Stimulated activated naive B cell treated with anti-CD40 and anti-IgM and Interleukin-4, amounts not matched to agents 10 μg/mL and 1 μg/mL and 100 μg/mL, for 72 hours (primary cell): Measurements from ENCODE around the gene GM2A.
"Not testable (repeated sequence)": the region's sequence is repeated elsewhere in the genome, so short reads cannot be mapped to it uniquely, and the experiment has no call there.

ENCODE experiments used
- ATAC-seq, 2 donors: fragments of 150-1000 bp; cut with Tn5 transposase; replicated peaks; 2 replicates each; pipeline ENCODE4 v1.10.0; 2021; ENCODE audit warnings: moderate library complexity in 1 of 2
- DNase-seq: peaks from one replicate; pipeline ENCODE4 v3.0.0; 2021
- H3K27ac Mint-ChIP-seq: one replicate; pipeline ENCODE4 v1.8.0; 2022; ENCODE audit warnings: mild to moderate bottlenecking, mixed read lengths
- H3K27me3 Mint-ChIP-seq, 2 donors: one replicate each; pipeline ENCODE4 v1.8.0; 2022; ENCODE audit warnings: mixed read lengths in 2 of 2
- H3K36me3 Mint-ChIP-seq, 2 donors: one replicate each; pipeline ENCODE4 v1.8.0; 2022; ENCODE audit warnings: mixed read lengths in 2 of 2, mild to moderate bottlenecking in 1 of 2
- H3K4me1 Mint-ChIP-seq, 2 donors: one replicate each; pipeline ENCODE4 v1.8.0; 2022; ENCODE audit warnings: mixed read lengths in 2 of 2, mild to moderate bottlenecking in 1 of 2
- H3K4me3 Mint-ChIP-seq, 2 donors: one replicate each; pipeline ENCODE4 v1.8.0; 2022; ENCODE audit warnings: mild to moderate bottlenecking in 2 of 2, mixed read lengths in 2 of 2, moderate library complexity in 1 of 2
- H3K9me3 Mint-ChIP-seq, 2 donors: one replicate each; pipeline ENCODE4 v1.8.0; 2022; ENCODE audit warnings: mixed read lengths in 2 of 2, mild to moderate bottlenecking in 1 of 2

Gene GM2A

DNA sequence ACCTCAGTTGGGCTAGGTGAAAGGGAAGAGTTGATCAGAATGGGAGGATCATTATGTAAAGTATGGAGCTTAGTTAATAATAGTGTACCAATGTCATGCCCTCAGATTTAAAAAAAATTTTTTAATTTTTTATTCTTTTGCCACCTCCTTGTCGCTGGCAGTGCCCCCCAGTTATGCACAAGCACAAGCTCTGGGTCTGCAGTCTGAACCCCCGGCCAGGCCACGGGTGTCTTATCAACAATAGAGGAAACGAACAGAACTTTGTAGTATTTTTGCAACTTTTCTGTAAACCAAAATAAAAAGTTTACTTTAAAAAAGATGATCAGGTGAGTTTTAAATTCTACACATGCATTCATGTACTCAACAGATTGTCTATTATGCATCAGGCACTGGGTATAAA, 1.4 kb upstream of the GM2A start:
- H3K4me3 Mint-ChIP-seq: peak overlapping the region; percentile 4 to 95

DNA sequence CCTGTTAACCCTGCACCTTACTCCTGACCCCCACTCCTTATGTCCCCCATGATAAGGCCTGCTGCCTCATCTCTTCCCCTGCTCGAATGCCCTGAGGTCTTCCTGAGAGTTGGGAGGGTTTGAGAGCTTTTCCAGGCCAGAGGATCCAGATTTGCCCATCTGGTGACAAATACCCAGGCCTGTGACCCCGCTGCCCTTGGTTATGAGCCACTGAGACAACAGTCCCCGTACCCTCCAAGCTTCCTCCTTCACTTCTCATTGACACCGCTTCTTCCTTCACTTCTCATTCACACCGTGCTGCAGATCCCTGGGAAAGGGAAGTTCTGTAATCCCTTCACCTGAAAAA, 593 bp downstream of the GM2A start:
- Mint-ChIP-seq H3K4me1 (peaks cover 43 to 65% of the 10 kb centered on the region in 2 donors), H3K9me3 (no peaks in the 10 kb centered on the region)

More for the DNA sequence above, 1.4 kb upstream of the GM2A start:
- DNase-seq (no peak), ATAC-seq (no peak)
- no peaks in the 10 kb centered on the region for H3K9me3 Mint-ChIP-seq
- peaks cover 5 to 18% of the 10 kb centered on the region in 2 donors for H3K36me3 Mint-ChIP-seq
- no peaks in the 10 kb centered on the region for H3K27me3 Mint-ChIP-seq
- no peak overlapping the region for H3K27ac Mint-ChIP-seq
- peaks cover 24 to 46% of the 10 kb centered on the region in 2 donors for H3K4me1 Mint-ChIP-seq

DNA sequence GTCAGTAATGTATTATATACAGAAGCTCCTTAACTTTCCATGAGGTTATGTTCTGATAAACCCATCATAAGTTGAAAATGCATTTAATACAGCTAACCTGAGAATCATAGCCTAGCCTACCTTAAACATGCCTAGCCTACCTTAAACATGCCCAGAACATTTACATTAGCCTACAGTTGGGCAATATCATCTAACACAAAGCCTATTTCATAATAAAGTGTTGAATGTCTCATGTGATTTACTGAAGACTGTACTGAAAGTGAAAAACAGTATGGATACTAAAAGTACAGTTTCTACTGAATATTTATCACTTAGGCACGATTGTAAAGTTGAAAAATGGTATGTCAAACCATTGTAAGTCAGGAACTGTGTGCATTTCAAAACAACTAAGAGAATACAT, 1.6 kb downstream of the GM2A start:
- Mint-ChIP-seq H3K27me3 (no peaks in the 10 kb centered on the region), H3K36me3 (peaks cover 28 to 47% of the 10 kb centered on the region in 2 donors), H3K9me3 (no peaks in the 10 kb centered on the region), H3K27ac (peak overlapping the region; percentile 95), H3K4me3 (peak overlapping the region; percentile 95 to 97), H3K4me1 (peaks cover 53 to 75% of the 10 kb centered on the region in 2 donors)
- ATAC-seq: no peak
- no peak for DNase-seq

More for the DNA sequence above, 593 bp downstream of the GM2A start:
- Mint-ChIP-seq H3K27ac (peak overlapping the region; percentile 95), H3K36me3 (peaks cover 19 to 37% of the 10 kb centered on the region in 2 donors), H3K4me3 (peak overlapping the region; percentile 95 to 97), H3K27me3 (no peaks in the 10 kb centered on the region)
- ATAC-seq: no peak
- DNase-seq: no peak

DNA sequence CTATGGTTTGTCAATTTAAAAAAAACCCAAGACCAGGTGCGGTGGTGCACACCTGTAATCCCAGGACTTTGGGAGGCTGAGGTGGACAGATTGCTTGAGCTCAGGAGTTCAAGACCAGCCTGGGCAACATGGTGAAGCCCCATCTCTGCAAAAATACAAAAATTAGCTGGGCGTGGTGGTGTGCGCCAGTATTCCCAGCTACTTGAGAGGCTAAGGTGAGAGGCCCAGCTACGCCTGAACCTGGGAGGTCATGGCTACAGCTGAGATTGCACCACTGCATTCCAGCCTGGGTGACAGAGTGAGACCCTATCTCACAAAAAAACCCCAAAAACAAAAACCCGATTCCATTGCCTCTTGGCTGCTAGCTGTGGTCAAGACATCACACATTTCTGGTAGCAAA, 2.0 kb downstream of the GM2A start:
- not testable (repeated sequence) for ATAC-seq, H3K27me3 Mint-ChIP-seq, DNase-seq, H3K9me3 Mint-ChIP-seq
- Mint-ChIP-seq H3K4me3 (peak overlapping the region; percentile 95 to 97), H3K36me3 (peaks cover 30 to 51% of the 10 kb centered on the region in 2 donors), H3K4me1 (peaks cover 55 to 79% of the 10 kb centered on the region in 2 donors), H3K27ac (peak overlapping the region; percentile 95)

DNA sequence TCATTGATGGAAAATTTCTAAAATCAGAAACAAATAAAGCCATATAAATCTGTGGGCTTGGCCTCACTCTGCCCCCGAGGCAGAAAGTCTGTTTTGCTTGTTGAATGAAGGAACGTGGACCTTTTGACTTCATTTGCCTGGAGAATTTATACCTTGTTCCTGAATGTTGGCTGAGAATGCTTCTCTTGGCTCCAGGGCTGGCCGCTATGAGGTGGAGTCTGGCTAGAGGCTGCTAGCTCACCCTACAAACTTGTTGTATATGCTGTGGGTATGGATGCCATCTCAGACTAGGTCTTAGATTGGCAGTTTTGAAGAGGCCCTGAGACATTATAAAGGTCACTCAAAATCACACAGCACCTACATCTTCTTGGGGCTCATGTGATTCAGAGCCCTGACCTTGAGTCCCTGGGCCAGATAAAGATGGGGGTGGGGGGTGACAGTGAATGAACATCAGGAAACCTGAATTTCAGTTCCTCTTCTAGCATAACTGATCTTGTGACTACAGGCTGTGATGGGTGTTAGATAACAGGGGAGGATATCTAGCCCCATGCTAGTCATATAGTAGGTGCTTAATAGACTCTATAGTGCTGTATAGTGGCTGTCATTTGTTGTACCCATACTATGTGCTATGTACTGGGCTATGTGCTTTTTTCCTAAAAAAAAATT, 2.8 kb downstream of the GM2A start:
- H3K4me1 Mint-ChIP-seq: peaks cover 48 to 72% of the 10 kb centered on the region in 2 donors
- peaks cover 30 to 44% of the 10 kb centered on the region in 2 donors for H3K36me3 Mint-ChIP-seq
- no peaks in the 10 kb centered on the region for H3K9me3 Mint-ChIP-seq
- H3K4me3 Mint-ChIP-seq: peak overlapping the region; percentile 95 to 97
- DNase-seq (peak; percentile 58), ATAC-seq (peak; percentile 51 to 55)
- H3K27me3 Mint-ChIP-seq: no peaks in the 10 kb centered on the region
- H3K27ac Mint-ChIP-seq: peak overlapping the region; percentile 93

DNA sequence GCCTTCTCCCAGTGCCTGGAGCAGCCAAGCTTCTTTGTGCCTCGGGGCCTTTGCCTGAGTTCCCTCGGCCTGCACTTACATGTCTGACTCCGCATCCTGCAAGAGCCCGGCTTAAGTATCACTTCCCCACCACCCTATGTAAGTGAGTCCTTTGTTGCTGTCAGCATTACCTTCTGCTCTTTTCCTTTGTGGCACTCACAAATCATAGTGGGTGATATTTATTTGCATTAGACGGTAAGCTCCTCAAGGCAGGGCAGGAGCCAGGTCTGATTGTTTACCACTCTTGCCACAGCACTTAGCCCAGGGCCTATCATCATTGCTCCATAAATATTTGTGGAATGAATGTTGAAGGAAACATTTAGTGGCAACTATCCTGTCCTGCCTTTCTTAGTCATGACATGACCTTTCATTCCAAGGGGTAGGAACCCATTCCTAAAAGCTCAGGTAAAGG, 4.8 kb downstream of the GM2A start:
- H3K27ac Mint-ChIP-seq: peak overlapping the region; percentile 97
- no peaks in the 10 kb centered on the region for H3K27me3 Mint-ChIP-seq
- peak overlapping the region; percentile 75 to 81 for H3K4me3 Mint-ChIP-seq
- ATAC-seq: peak; percentile 55 to 62
- peaks cover 40 to 60% of the 10 kb centered on the region in 2 donors for H3K36me3 Mint-ChIP-seq
- peak; percentile 61 for DNase-seq
- H3K9me3 Mint-ChIP-seq: no peaks in the 10 kb centered on the region
- H3K4me1 Mint-ChIP-seq: peaks cover 50 to 72% of the 10 kb centered on the region in 2 donors

DNA sequence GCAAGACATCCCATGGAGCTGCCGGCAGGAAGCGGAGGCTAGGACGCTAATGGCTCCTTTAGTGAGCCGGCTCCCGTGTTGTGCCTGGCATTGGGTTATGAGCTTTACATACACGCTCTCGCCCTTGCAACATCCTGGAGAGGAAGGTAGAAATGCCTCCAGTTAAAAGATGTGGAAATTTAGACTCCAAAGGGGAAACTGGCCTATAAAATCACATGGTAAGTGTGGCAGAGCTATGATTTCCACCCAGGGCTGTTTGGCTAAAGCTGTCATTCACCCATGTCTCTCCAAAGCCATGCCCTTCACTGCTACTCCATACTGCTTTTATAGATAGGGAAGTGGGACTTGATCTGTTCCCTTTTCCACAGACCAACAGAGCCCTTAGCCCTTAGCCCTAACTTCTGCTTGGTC, 5.2 kb downstream of the GM2A start:
- no peak for DNase-seq
- Mint-ChIP-seq H3K36me3 (peaks cover 43 to 63% of the 10 kb centered on the region in 2 donors), H3K9me3 (no peaks in the 10 kb centered on the region), H3K27me3 (no peaks in the 10 kb centered on the region), H3K4me3 (peak overlapping the region; percentile 75 to 81), H3K4me1 (peaks cover 50 to 76% of the 10 kb centered on the region in 2 donors), H3K27ac (peak overlapping the region; percentile 97)
- ATAC-seq: peak; percentile 51 to 53

DNA sequence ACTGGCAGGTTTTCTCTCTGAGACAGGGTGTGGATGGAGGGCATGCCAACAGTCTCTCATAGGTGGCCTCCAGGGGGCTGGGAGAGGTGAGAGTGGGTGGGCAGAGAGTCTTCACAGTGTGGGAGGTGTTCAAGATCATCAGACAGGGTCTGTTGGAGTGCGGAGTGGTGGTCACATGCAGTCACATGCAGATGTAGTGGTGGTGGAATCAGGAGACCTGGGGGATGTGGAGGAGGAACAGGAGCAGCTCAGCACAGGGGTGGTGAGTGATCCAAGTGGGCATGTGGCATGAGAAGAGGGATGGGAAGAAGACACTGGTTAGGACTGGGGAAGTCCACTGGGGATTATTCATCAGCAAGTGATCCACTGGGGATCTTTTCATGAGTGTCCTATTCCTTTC, 5.8 kb downstream of the GM2A start:
- DNase-seq: no peak
- ATAC-seq: peak; percentile 13 to 16

DNA sequence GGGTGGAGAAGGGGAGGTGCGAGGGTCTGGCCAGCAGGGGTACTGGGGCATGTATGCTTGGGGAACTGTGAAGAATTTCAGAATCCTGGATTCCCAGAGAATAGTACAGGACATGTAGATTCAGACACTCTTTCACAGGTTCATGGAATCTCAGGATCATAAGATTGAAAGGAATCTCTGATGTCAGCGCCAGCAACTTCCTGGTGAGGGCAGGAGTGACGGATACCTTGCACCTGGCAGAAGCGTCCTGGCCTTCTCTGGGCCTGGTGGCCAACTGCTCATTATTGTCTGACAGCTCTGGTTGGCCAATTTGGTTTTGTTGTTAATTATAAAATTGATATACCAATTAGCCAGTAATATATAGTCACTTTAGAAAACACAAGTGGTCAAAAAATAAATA, 6.9 kb downstream of the GM2A start:
- Mint-ChIP-seq H3K4me3 (no peak overlapping the region), H3K27ac (peak overlapping the region; percentile 97), H3K36me3 (peaks cover 59 to 75% of the 10 kb centered on the region in 2 donors), H3K27me3 (no peaks in the 10 kb centered on the region), H3K4me1 (peaks cover 65 to 79% of the 10 kb centered on the region in 2 donors), H3K9me3 (no peaks in the 10 kb centered on the region)
- no peak for DNase-seq
- no peak for ATAC-seq

More for the DNA sequence above, 5.8 kb downstream of the GM2A start:
- Mint-ChIP-seq H3K4me3 (peak overlapping the region; percentile 75 to 81), H3K27me3 (no peaks in the 10 kb centered on the region), H3K27ac (peak overlapping the region; percentile 97), H3K4me1 (peaks cover 56 to 79% of the 10 kb centered on the region in 2 donors), H3K9me3 (no peaks in the 10 kb centered on the region), H3K36me3 (peaks cover 49 to 65% of the 10 kb centered on the region in 2 donors)

DNA sequence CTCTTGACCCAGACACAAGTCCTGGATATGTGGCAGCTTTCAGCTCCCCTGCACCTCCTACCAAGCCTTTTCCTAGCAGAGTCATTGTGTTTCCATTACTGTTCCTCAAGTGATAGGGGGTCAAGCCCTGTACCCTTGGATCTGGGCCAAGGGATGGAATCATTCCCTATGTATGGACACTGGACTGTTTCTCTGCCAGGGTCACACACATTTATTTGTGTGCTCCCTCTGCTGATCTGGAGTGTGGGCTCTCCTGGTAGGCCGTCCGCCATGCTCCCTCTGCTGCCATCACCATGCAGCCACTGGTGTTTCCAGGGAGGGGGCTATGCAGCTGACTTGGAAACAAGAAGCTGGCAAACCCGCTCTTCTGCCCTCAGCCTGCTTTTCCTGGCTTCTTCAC, 9.5 kb downstream of the GM2A start:
- peaks cover 53 to 59% of the 10 kb centered on the region in 2 donors for H3K4me1 Mint-ChIP-seq
- no peak for DNase-seq
- H3K27me3 Mint-ChIP-seq: no peaks in the 10 kb centered on the region
- no peak overlapping the region for H3K4me3 Mint-ChIP-seq
- H3K36me3 Mint-ChIP-seq: peaks cover 68 to 79% of the 10 kb centered on the region in 2 donors
- no peak overlapping the region for H3K27ac Mint-ChIP-seq
- ATAC-seq: no peak
- no peaks in the 10 kb centered on the region for H3K9me3 Mint-ChIP-seq

DNA sequence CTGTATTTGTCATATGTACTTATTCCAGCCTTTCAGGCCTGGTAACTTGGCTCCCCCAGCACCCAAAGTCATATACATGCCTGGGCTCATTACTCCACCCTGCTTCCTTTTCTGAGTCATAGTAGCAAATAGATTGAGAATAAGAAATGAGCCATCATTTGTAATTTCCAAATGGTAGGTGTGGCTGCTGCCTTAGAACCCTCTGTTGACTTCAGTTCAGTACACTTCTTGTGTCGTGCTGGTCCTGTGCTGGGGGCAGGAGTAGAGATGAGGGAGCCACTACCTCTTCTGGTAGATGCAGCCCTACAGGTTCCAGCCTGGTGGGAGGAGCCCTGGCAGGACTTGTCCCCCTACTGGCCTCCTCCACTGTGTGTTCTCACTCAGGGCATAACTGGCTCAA, 11.1 kb downstream of the GM2A start:
- peaks cover 68 to 78% of the 10 kb centered on the region in 2 donors for H3K36me3 Mint-ChIP-seq
- H3K4me1 Mint-ChIP-seq: peaks cover 37 to 48% of the 10 kb centered on the region in 2 donors
- H3K4me3 Mint-ChIP-seq: peak overlapping the region in 1 of 2 donors; percentile 61
- no peaks in the 10 kb centered on the region for H3K9me3 Mint-ChIP-seq
- peak; percentile 86 to 95 for ATAC-seq
- peak overlapping the region; percentile 90 for H3K27ac Mint-ChIP-seq
- no peaks in the 10 kb centered on the region for H3K27me3 Mint-ChIP-seq
- no peak for DNase-seq

DNA sequence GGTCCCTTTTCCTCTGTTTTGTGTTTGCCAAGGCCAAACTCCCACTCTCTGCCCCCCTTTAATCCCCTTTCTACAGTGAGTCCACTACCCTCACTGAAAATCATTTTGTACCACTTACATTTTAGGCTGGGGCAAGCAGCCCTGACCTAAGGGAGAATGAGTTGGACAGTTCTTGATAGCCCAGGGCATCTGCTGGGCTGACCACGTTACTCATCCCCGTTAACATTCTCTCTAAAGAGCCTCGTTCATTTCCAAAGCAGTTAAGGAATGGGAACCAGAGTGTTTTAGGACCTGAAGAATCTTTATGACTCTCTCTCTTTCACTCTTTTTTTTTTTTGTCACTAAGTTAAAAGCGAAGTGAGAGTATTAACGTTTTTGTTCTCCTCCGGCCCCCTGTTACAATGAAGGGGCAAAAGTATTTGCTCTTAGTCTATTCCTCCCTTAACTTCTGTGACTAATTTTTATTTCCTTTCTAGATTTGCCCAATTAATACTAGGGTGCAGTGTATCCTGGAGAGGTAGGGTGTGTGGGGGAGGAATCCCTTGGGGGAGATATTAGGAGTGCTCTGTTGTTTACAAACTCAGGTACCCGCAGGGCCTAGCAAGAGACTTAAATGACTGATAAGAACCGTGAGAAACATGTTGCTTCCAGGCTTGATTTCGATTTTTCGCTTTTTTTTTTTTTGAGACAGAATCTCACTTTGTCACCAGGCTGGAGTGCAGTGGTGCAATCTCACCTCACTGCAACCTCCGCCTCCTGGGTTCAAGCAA, 14.7 kb downstream of the GM2A start:
- no peaks in the 10 kb centered on the region for H3K27me3 Mint-ChIP-seq
- peaks cover 54 to 57% of the 10 kb centered on the region in 2 donors for H3K36me3 Mint-ChIP-seq
- ATAC-seq: no peak
- H3K4me3 Mint-ChIP-seq: no peak overlapping the region
- no peaks in the 10 kb centered on the region for H3K9me3 Mint-ChIP-seq
- H3K27ac Mint-ChIP-seq: peak overlapping the region; percentile 14
- no peak for DNase-seq
- H3K4me1 Mint-ChIP-seq: peaks cover 22 to 30% of the 10 kb centered on the region in 2 donors

DNA sequence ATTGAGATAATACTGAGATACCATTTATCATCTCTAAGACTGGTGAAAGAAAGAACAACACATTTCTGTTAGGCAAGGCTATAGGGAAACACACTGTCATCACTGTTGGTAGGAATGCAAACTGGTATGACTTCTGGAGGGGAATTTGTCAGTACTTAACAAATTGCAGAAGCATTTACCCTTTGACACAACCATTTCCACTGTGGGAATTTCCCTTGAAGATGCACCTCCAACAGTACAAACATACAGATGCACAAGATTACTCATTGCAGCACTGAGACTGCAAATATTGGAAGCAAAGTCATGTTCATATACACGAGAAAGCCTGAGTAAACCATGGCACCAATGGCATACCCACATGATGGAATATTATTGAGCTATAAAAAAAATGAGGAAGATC, 17.6 kb downstream of the GM2A start:
- DNase-seq: peak; percentile 53
- peaks cover 30 to 33% of the 10 kb centered on the region in 2 donors for H3K36me3 Mint-ChIP-seq
- no peaks in the 10 kb centered on the region for H3K27me3 Mint-ChIP-seq
- peaks cover 6 to 9% of the 10 kb centered on the region in 2 donors for H3K4me1 Mint-ChIP-seq
- H3K9me3 Mint-ChIP-seq: no peaks in the 10 kb centered on the region
- no peak overlapping the region for H3K27ac Mint-ChIP-seq
- ATAC-seq: peak; percentile 98
- H3K4me3 Mint-ChIP-seq: no peak overlapping the region

DNA sequence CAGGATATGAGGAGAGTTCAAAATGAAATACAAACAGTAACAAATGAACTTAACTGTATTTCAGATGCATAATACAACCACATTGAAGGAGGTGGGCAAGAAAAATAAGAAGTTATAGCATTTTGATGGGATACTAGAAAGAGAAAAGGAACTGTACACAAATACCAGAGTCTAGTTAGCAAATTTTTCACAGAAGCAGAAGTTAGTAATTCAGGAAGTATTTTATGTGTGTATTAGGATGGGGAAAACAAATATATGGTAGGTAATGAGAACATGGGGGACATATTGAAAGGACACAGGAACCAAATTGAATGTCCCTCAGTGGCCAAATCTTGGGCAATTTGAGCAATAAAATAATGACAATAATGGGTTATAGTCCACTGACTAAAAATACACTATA, 18.4 kb downstream of the GM2A start:
- Mint-ChIP-seq H3K27me3 (no peaks in the 10 kb centered on the region), H3K27ac (no peak overlapping the region), H3K4me3 (no peak overlapping the region), H3K36me3 (peaks cover 27 to 30% of the 10 kb centered on the region in 2 donors), H3K9me3 (no peaks in the 10 kb centered on the region), H3K4me1 (peaks cover 6 to 9% of the 10 kb centered on the region in 2 donors)
- no peak for DNase-seq
- ATAC-seq: no peak
